ENCODE measurements around the gene CINP. TPM values are rescaled to one million over a fixed set of nuclear protein-coding genes. Genes with fewer than 3 reads are reported as not detected.

CINP gene
- total and polyA plus RNA-seq, 2 of the 8 experiments (the other 6 are each of a cell fraction or from before 2014, with no cell fraction given), result 47.8 to 51.6 TPM

DNA sequence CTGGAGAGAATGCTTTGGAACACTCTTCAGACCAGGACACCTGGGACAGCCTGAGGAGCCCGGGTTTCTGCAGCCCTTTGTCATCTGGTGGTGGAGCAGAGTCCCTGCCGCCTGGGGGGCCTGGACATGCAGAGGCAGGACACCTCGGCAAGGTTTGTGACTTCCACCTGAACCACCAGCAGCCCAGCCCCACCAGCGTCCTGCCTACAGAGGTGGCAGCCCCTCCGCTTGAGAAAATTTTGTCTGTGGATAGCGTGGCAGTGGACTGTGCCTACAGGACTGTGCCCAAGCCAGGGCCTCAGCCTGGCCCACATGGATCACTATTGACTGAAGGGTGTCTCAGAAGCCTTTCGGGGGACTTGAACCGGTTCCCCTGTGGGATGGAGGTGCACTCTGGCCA is 21.1 kb downstream of the CINP start:
- H2AK5ac ChIP-seq (ENCODE audit: low read depth, low read length), result no peak overlapping the region
- H3K27ac ChIP-seq (ENCODE audit: low read depth, low read length), result peak overlapping the region; percentile 6; the same call in 1 of the 2 replicates
- no peaks in the 10 kb centered on the region for H3K27me3 ChIP-seq (replicated peaks in 1 of 4; ENCODE audit: control insufficient read depth in 3 of 4, extremely low read depth in 1 of 4, insufficient read depth in 3 of 4, low read length in 3 of 4)
- no peak overlapping the region for H2BK12ac ChIP-seq (ENCODE audit: low read depth, low read length)
- H2AFZ ChIP-seq (ENCODE audit: low read length), result no peak overlapping the region
- no peak overlapping the region for H2BK20ac ChIP-seq (ENCODE audit: low read length)
- no peaks in the 10 kb centered on the region; a peak in 1 of 7 replicates for H3K4me1 ChIP-seq (replicated peaks in 1 of 4; ENCODE audit: control insufficient read depth in 3 of 4, insufficient read depth in 4 of 4, low read length in 3 of 4)
- H4K20me1 ChIP-seq (replicated peaks in 1 of 2; ENCODE audit: control insufficient read depth in 1 of 2, insufficient read depth in 2 of 2, low read length in 2 of 2), result no peaks in the 10 kb centered on the region
- no peak overlapping the region for H3K4me2 ChIP-seq (ENCODE audit: insufficient read depth in 1 of 2, low read depth in 2 of 2, low read length in 2 of 2)
- H3K4ac ChIP-seq (replicated peaks; ENCODE audit: insufficient read length, low read depth, low read length), result no peak overlapping the region
- no peaks in the 10 kb centered on the region for H3K79me2 ChIP-seq (ENCODE audit: control insufficient read depth in 1 of 2, insufficient read depth in 2 of 2, low read length in 2 of 2)
- H3K9me3 ChIP-seq (ENCODE audit: insufficient read depth in 2 of 2, low read depth in 1 of 2, low read length in 1 of 2), result no peaks in the 10 kb centered on the region
- ChIA-PET CTCF (ENCODE audit: partially characterized antibody) (no interaction called here), POLR2A (ENCODE audit: partially characterized antibody) (interaction anchor here (1.0 to 1.4 kb wide), 2 partner anchors 8 to 10 kb away, joined by 3 read pairs; no protein-coding TSS in a partner anchor)
- H3K14ac ChIP-seq (ENCODE audit: insufficient read length), result no peak overlapping the region
- H4K8ac ChIP-seq (ENCODE audit: extremely low read depth, insufficient read depth, low read length), result no peak overlapping the region
- H3K4me3 ChIP-seq (ENCODE audit: extremely low read depth in 1 of 4, insufficient read depth in 2 of 4, low read depth in 3 of 4, low read length in 4 of 4), result no peak overlapping the region
- no peak overlapping the region for H2BK15ac ChIP-seq (ENCODE audit: low read length)
- no peak for FAIRE-seq
- H3K18ac ChIP-seq (ENCODE audit: extremely low read depth, low read length), result no peak overlapping the region
- H4K5ac ChIP-seq (ENCODE audit: insufficient read length, low read depth, low read length), result no peak overlapping the region
- 92% methylated on average over 8 of the region's 8 CpGs; no CpG with 5 or more reads in 1 of the 2 experiments for WGBS, 2 experiments (ENCODE audit: extremely low coverage in 1 of 2, insufficient coverage in 1 of 2, insufficient read length in 1 of 2, insufficient replicate concordance in 2 of 2, low coverage in 1 of 2, low lambda C conversion rate in 2 of 2, missing lambda C conversion rate in 1 of 2)
- no peak overlapping the region for H3K9ac ChIP-seq (replicated peaks in 1 of 4; ENCODE audit: extremely low read depth in 1 of 4, low read depth in 3 of 4, low read length in 3 of 4)
- no peak overlapping the region for H3K56ac ChIP-seq (replicated peaks; ENCODE audit: insufficient read length, low read depth, low read length)
- H2BK120ac ChIP-seq (replicated peaks; ENCODE audit: low read depth, low read length), result no peak overlapping the region
- DNase-seq (ENCODE audit: low read depth in 1 of 2, low spot score in 2 of 2), result no peak
- peaks cover 0 to 15% (median 4%) of the 10 kb centered on the region in 4 experiments; a peak in 4 of 8 replicates for H3K36me3 ChIP-seq (ENCODE audit: control insufficient read depth in 2 of 4, insufficient read depth in 4 of 4, low read length in 3 of 4)
- H3K23me2 ChIP-seq (ENCODE audit: low read depth, low read length), result no peaks in the 10 kb centered on the region
- no peak overlapping the region for H3K23ac ChIP-seq (ENCODE audit: insufficient read length)
- no peak overlapping the region for H2BK5ac ChIP-seq (ENCODE audit: low read depth, low read length)
- no peaks in the 10 kb centered on the region for H3K79me1 ChIP-seq (ENCODE audit: low read depth, low read length)
- H4K91ac ChIP-seq (replicated peaks; ENCODE audit: insufficient read length, low read length), result no peak overlapping the region
- TF ChIP-seq RNF2 (IDR thresholded peaks at IDR 0.05; ENCODE audit: borderline replicate concordance, low read depth, low read length, missing control alignments, poor library complexity, severe bottlenecking), result no peak
- TF ChIP-seq BACH1 (IDR thresholded peaks at IDR 0.05; ENCODE audit: low read length), result no peak
- no peak for TF ChIP-seq RFX5 (IDR thresholded peaks at IDR 0.05; ENCODE audit: borderline replicate concordance, low read depth, low read length)
- TF ChIP-seq EZH2 (IDR thresholded peaks at IDR 0.05; ENCODE audit: low read depth, low read length, severe bottlenecking), result no peak
- TF ChIP-seq SIRT6 (IDR thresholded peaks at IDR 0.05; ENCODE audit: low read length), result no peak
- TF ChIP-seq, protein P1, sequence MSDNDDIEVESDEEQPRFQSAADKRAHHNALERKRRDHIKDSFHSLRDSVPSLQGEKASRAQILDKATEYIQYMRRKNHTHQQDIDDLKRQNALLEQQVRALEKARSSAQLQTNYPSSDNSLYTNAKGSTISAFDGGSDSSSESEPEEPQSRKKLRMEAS (IDR thresholded peaks at IDR 0.05), result no peak
- no peak for TF ChIP-seq ASH2L (IDR thresholded peaks at IDR 0.05; ENCODE audit: low read length)
- no peak for TF ChIP-seq TBP (IDR thresholded peaks at IDR 0.05; ENCODE audit: low read depth, low read length)
- TF ChIP-seq RXRA (IDR thresholded peaks at IDR 0.05; ENCODE audit: insufficient read depth, low read depth, low read length), result no peak
- no peak for TF ChIP-seq CBX8 (IDR thresholded peaks at IDR 0.05; ENCODE audit: borderline replicate concordance, low read depth, low read length)
- TF ChIP-seq CBX5 (IDR thresholded peaks at IDR 0.05; ENCODE audit: low read depth, low read length), result no peak
- no peak for TF ChIP-seq CHD1 (IDR thresholded peaks at IDR 0.05; ENCODE audit: low read depth, low read length)
- no peak for TF ChIP-seq EP300 (IDR thresholded peaks at IDR 0.05; ENCODE audit: borderline replicate concordance in 1 of 2, low read depth in 2 of 2, low read length in 2 of 2)
- no peak for TF ChIP-seq KDM1A (IDR thresholded peaks at IDR 0.05; ENCODE audit: borderline replicate concordance, low read length)
